Thyroid gland (tissue), 4 donors: Measurements from ENCODE around the gene GEMIN4. TPM values are rescaled to one million over a fixed set of nuclear protein-coding genes. Genes with fewer than 3 reads are reported as not detected.

ENCODE experiments used
- DNase-seq, 2 donors: peaks; one replicate each; pipeline ENCODE4 v3.0.0-alpha.2; 2019
- H3K27ac ChIP-seq, 3 donors: fragments of 200-600 bp; sonication (generic); 1 replicate in 2 of 3; 2 replicates in 1 of 3; pipeline ENCODE4 v1.5.1; 2016 to 2019; ENCODE audit warnings: mild to moderate bottlenecking in 1 of 3, moderate library complexity in 1 of 3
- H3K27me3 ChIP-seq: fragments of 200-600 bp; sonication (generic); one replicate; pipeline ENCODE4 v1.5.1; 2019
- H3K36me3 ChIP-seq, 2 donors: fragments of 200-600 bp; sonication (generic); one replicate each; pipeline ENCODE4 v1.5.1; 2016 to 2019
- H3K4me1 ChIP-seq, 2 donors: fragments of 200-600 bp; sonication (generic); one replicate each; pipeline ENCODE4 v1.5.1; 2017 to 2019
- H3K4me3 ChIP-seq, 3 donors: fragments of 200-600 bp; sonication (generic); replicated peaks in 1 of 3; 1 replicate in 2 of 3; 2 replicates in 1 of 3; pipeline ENCODE4 v1.5.1; 2016; ENCODE audit warnings: mild to moderate bottlenecking in 1 of 3
- H3K9me3 ChIP-seq: fragments of 200-600 bp; sonication (generic); one replicate; pipeline ENCODE4 v1.5.1; 2017
- POLR2A ChIP-seq, 2 donors: fragments of 450-650 bp; IDR thresholded peaks; one replicate each; pipeline ENCODE4 v1.6.1; 2017; ENCODE audit warnings: antibody characterized with exemption in 2 of 2, mild to moderate bottlenecking in 2 of 2, moderate library complexity in 1 of 2
- WGBS, 2 donors: methylation state at CpG; one replicate each; pipeline ENCODE4 v1.1.5; 2017; 5-methylcytosine and 5-hydroxymethylcytosine counted together
- intact Hi-C: fragments of 100-400 bp; cut with DNase I; formaldehyde crosslinking; loops from one replicate; pipeline ENCODE4 v1.15.1; 2023
- total RNA-seq, 4 donors: library from RNA; depleted of rRNA; stranded (reverse); fragments of >200 nt; gene quantifications; one replicate each; pipeline ENCODE4 v1.2.3, GENCODE V29; 2016
- TF ChIP-seq, protein P1 (sequence below), 6 experiments: fragments of 200-600 bp in 3 of 6; fragments of 450-650 bp in 3 of 6; sonication (generic) in 3 of 6; IDR thresholded peaks; one replicate each; pipeline ENCODE4 v1.5.1; 2016 to 2019; ENCODE audit warnings: antibody characterized with exemption in 6 of 6, mild to moderate bottlenecking in 2 of 6, inconsistent platforms in 1 of 6, moderate library complexity in 1 of 6

Gene GEMIN4
- total RNA-seq, 4 donors from 2014 or later = 28.5 to 34.8 (median 31.6) TPM

DNA sequence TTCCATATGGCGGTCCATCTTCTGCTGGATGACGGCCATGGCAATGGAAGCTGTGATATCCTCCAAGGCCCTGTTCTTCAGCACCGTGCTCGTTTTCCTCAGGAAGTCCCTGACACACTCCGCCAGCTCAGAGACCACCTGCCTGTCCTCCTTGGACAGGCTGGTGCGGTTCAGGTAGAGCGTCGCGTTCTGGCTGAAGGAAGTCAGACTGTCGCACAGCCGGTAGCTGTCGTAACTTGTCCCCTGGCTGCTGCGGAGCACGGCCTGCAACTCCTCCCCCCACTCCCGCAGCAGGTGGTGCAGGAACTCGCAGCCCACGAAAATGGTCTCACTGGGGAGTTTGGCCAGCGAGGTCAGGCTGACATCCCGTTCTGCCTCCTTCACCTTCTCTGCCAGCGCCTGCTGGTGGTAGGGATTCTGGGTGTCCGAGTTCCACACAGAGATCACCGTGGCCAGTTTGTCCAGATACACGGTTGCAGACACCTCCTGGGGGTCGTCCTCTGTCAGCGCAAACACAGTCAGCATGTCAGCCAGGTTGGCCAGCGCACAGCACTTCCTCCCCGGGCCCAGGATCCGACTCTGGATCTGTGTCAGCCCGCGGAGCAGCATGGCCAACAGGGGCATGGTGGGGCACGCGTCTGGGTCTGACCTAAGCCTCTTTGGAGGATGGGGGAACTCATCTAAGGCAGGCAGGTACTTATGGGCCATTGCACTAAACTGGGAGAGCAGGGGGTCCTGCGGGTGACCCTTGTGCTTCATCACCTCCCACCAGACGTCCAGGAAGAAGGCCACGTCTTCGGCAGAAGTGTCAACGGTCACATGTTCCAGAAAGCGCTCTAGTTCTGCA, 5.1 kb downstream of the GEMIN4 start:
- WGBS, 2 donors = 96 to 97% methylated on average over 32 to 36 of the region's 38 CpGs
- H3K4me3 ChIP-seq = no peak overlapping the region
- H3K9me3 ChIP-seq = no peaks in the 10 kb centered on the region
- peaks cover 19 to 47% of the 10 kb centered on the region in 2 donors for H3K36me3 ChIP-seq
- intact Hi-C loops = no loop called here
- H3K27me3 ChIP-seq = no peaks in the 10 kb centered on the region
- DNase-seq = no peak
- no peak for TF ChIP-seq POLR2A (IDR thresholded peaks at IDR 0.05)
- TF ChIP-seq, protein P1, sequence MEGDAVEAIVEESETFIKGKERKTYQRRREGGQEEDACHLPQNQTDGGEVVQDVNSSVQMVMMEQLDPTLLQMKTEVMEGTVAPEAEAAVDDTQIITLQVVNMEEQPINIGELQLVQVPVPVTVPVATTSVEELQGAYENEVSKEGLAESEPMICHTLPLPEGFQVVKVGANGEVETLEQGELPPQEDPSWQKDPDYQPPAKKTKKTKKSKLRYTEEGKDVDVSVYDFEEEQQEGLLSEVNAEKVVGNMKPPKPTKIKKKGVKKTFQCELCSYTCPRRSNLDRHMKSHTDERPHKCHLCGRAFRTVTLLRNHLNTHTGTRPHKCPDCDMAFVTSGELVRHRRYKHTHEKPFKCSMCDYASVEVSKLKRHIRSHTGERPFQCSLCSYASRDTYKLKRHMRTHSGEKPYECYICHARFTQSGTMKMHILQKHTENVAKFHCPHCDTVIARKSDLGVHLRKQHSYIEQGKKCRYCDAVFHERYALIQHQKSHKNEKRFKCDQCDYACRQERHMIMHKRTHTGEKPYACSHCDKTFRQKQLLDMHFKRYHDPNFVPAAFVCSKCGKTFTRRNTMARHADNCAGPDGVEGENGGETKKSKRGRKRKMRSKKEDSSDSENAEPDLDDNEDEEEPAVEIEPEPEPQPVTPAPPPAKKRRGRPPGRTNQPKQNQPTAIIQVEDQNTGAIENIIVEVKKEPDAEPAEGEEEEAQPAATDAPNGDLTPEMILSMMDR (IDR thresholded peaks at IDR 0.05) = no peak
- no peak overlapping the region for H3K27ac ChIP-seq
- peaks cover 10 to 12% of the 10 kb centered on the region in 2 donors for H3K4me1 ChIP-seq

DNA sequence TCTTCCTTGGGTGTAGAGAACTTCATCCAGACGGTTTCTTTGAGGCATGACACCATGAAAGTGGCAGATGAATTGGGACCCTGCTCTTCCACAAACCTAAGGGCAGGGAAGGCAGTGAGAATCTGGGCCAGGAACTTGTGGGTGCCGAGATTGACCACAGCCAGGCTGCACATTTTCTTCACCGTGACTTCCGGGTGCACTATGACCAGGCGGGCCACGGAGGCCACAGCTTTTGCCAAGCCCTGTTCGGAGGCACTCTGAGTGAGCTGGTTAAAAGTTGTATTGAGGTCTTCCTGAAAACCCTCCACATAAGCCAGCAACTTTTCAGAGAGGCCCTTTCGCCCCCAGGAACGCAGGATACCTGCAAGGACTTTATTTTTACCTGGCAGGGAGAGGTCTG, 5.9 kb downstream of the GEMIN4 start:
- Histone ChIP-seq H3K4me3 (no peak overlapping the region), H3K27me3 (no peaks in the 10 kb centered on the region), H3K36me3 (peaks cover 20 to 54% of the 10 kb centered on the region in 2 donors), H3K4me1 (peaks cover 7 to 8% of the 10 kb centered on the region in 2 donors), H3K27ac (no peak overlapping the region), H3K9me3 (no peaks in the 10 kb centered on the region)
- WGBS, 2 donors = 83 to 91% methylated on average over 1 to 4 of the region's 9 CpGs
- no peak for TF ChIP-seq POLR2A (IDR thresholded peaks at IDR 0.05)
- TF ChIP-seq, protein P1 (IDR thresholded peaks at IDR 0.05) = no peak
- no peak for DNase-seq
- intact Hi-C loops = no loop called here

DNA sequence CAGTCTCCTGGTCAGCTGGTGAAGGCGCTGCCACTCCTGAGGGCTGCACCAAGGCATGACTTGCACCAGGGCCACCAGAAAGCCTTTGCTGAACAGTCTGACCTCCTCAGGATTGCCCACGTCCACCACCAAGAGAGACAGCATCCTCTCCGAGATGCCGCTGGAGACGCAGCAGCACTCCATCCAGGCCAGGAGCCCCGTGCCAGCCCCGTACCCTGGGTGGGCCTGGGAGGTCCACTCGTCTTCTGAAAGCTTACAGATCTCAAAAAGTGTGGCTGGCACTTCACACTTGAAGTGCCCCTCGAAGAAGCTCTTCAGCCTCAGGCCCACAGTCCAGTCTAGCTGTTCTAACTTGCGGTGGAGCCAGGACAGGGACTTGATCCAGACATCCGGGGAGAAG, 6.7 kb downstream of the GEMIN4 start:
- no peak for TF ChIP-seq POLR2A (IDR thresholded peaks at IDR 0.05)
- TF ChIP-seq, protein P1 (IDR thresholded peaks at IDR 0.05) = no peak
- WGBS, 2 donors = 74 to 85% methylated on average over 5 to 11 of the region's 11 CpGs
- intact Hi-C loops = no loop called here
- H3K4me1 ChIP-seq = peaks cover 0 to under 1% of the 10 kb centered on the region in 2 donors
- DNase-seq = no peak
- peaks cover 20 to 62% of the 10 kb centered on the region in 2 donors for H3K36me3 ChIP-seq
- no peak overlapping the region for H3K4me3 ChIP-seq
- H3K27ac ChIP-seq = no peak overlapping the region
- H3K27me3 ChIP-seq = no peaks in the 10 kb centered on the region
- no peaks in the 10 kb centered on the region for H3K9me3 ChIP-seq

DNA sequence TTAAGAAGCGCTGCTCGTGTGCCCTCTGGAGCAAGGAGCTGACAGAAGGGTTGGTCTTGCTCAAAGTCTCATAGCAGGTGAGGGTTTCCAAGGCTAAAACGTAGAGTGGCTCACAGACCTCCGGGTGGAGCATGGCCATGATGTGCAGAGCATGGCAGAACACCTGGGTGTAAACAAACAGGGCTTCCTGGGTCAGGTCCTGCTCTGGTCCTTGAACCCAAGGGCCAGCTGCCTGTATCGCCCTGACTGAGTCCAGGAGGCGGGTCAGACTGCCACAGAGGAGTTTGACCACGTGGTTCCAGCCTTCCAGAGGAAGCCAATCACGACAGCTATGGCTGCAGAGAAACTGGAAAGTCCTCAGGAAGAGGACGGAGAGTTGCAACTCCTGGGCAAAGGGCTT, 7.1 kb downstream of the GEMIN4 start:
- H3K36me3 ChIP-seq = peaks cover 20 to 63% of the 10 kb centered on the region in 2 donors
- H3K27ac ChIP-seq = no peak overlapping the region
- intact Hi-C loops = no loop called here
- no peaks in the 10 kb centered on the region for H3K4me1 ChIP-seq
- H3K27me3 ChIP-seq = no peaks in the 10 kb centered on the region
- no peak for TF ChIP-seq POLR2A (IDR thresholded peaks at IDR 0.05)
- TF ChIP-seq, protein P1 (IDR thresholded peaks at IDR 0.05) = no peak
- no peak overlapping the region for H3K4me3 ChIP-seq
- 87 to 94% methylated on average over 9 of the region's 9 CpGs for WGBS, 2 donors
- H3K9me3 ChIP-seq = no peaks in the 10 kb centered on the region
- no peak for DNase-seq

DNA sequence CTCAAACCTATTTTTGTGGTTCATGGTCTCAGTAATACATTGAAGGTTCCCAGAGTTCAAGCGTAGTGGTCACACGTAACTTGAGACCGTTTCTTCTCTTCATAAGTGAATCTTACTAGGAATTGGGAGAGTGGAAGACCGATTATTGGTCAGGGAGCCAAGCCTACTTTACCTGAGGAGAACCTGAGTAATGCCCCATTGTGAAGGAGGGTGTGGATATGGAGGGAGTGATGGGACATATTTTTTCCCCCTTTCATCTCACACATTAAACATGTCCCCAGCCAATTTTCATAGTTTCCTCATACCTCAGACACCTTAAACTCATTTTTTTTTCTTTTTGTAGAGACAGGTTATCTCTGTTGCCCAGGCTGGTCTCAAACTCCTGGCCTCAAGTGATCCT, 8.9 kb downstream of the GEMIN4 start:
- H3K4me1 ChIP-seq = no peaks in the 10 kb centered on the region
- no peak overlapping the region for H3K27ac ChIP-seq
- intact Hi-C loops = no loop called here
- TF ChIP-seq, protein P1 (IDR thresholded peaks at IDR 0.05) = no peak
- H3K9me3 ChIP-seq = no peaks in the 10 kb centered on the region
- no peak for DNase-seq
- no peaks in the 10 kb centered on the region for H3K27me3 ChIP-seq
- H3K4me3 ChIP-seq = no peak overlapping the region
- 97 to 98% methylated on average over 4 of the region's 4 CpGs for WGBS, 2 donors
- peaks cover 20 to 63% of the 10 kb centered on the region in 2 donors for H3K36me3 ChIP-seq
